HG02642 (cell line): ENCODE data around the gene TTC4.
"Not testable (repeated sequence)": the region's sequence is repeated elsewhere in the genome, so short reads cannot be mapped to it uniquely, and the experiment has no call there.

Source experiments
- ATAC-seq: cut with Tn5 transposase; IDR thresholded peaks from one replicate; pipeline ENCODE4 v1.9.1; 2021; ENCODE audit warnings: mild to moderate bottlenecking; ENCODE audit not compliant: unreplicated experiment, poor library complexity

TTC4 gene

DNA sequence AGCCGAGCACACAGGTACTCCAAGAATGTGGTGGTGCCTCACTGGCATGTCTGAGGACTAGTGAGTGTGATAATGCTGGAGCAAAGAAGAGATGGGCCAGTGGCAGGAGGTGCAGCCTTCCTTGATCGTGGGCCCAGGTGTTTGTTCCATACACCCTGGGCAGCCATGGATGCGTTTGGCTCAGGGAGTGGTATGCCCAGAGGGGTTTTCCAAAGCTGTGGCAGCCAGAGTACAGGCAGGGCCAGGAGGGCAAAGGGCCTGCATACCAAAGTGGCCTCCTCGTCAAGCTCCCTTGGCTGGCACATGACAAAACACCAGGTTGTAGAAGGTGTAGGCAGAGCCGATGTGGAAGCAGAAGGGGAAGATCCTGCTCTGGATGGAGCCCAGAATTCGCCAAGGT, 29.6 kb downstream of the TTC4 start:
- ATAC-seq, result no peak

DNA sequence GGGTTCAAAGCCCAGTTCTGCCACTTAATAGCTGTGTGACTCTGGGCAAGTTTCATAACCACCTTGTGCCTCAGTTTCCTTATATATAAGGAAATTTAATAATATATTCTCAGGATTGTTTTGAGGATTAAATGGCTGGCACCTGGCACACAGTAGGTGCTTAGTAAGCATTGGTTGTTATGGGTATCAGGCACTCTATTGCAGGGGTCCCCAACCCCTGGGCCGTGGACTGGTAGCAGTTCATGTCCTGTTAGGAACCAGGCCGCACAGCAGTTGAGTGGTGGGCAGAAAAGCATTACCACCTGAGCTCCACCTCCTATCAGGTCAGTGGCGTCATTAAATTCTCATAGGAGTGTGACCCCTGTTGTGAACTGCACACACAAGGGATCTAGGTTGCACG, 30.2 kb downstream of the TTC4 start:
- no peak for ATAC-seq

DNA sequence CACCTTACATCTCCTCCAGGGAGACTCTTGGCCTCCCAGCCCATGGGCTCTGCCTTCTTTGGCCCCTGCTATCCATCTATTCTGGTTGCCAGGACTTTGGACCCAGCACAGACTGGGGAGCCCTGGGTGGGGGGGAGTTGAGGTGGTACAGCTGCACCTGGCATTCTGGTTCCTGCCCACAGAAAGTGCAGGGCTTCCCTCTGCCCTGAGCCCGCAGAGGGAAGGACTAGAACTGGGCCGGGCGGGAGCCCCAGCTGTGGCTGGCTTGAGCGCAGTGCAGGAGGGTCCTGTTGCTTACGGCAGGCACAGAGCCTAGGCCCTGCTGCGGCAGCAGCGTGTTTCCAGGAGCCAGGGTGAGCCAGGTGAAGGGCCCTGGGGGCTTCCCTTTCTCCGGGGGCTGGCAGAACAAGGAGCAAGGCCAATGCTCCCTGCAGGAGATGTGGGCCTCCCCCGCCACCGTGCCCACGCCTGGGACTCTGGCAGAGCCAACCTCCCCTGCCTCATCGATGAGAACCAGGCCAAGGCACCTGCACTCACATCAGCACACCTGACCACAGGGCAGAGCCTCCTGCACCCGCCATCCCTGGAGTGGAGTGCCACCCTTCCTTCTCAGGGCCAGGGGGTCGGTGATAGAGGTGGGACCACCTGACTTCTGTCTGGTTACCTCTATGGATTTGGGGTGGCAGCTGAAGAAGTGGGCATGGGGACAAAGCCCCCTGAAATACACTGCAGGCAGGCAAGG, 32.6 kb downstream of the TTC4 start:
- ATAC-seq, result no peak

- ATAC-seq, result no peak
Observed at GRCh38 chr1:54750596-54750995, 34.9 kb downstream of the TTC4 start.

- ATAC-seq, result no peak
Observed at GRCh38 chr1:54751426-54751825, 35.8 kb downstream of the TTC4 start.

- no peak for ATAC-seq
Observed at GRCh38 chr1:54754045-54754444, 38.4 kb downstream of the TTC4 start.

DNA sequence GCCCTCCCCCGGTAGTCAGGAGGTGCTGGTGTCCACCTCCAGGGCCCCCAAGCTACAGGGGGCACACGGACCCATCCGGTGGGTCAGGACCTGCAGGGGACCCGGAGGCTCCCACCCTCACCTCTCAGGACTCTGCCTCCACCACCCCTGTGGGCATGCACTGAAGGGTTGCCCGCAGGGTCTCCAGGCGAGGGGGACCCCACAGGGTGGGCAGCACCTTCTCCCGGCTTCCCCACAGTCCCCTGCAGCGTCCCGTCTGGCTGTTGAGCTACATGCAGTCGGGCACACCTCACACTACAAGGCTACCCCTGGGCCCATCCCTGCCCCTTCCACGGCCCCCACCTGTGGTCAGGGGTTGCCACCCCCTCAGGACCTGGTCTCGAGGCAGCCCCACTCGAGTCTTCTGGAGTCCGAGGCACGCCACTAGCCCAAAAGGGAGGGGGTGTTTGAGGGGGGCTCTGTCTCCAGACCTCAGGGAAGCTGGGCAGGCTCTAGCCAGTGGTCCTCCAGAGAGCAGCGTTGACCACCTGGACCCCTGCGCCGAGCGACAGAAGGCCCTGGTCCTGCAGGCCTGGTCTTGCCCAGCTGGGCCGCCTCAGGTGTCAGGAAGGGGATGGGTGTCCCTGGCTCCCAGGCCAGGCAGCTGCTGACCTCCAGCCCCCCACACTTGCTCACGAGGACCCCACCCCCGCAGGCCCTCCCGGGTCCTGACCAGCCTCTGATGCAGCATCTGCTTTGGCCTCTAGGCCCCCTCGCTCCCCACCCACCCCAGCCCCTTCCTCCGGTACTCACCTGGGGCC, 39.0 kb downstream of the TTC4 start:
- ATAC-seq, result no peak

DNA sequence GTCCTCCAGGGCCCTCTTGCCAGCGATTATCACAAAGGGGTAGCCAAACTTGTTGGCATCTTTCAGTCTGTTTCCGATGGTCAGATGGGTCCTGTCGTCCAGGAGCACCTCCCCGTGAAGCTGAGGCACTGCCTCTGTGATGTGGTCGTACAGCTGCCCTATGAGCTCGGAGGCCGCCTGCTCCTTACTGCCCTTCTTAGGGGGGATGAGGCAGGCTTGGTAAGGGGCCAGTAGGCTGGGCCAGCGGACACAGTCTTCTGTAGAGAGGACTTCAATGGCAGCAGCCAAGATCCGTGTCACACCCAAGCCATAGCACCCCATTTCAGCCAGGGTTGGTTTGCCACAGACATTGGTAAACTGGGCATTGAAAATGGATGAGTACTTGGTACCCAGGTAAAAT, 42.2 kb downstream of the TTC4 start:
- ATAC-seq, result no peak

GRCh38 chr1:54758678-54759348, 43.2 kb downstream of the TTC4 start:
- no peak for ATAC-seq

DNA sequence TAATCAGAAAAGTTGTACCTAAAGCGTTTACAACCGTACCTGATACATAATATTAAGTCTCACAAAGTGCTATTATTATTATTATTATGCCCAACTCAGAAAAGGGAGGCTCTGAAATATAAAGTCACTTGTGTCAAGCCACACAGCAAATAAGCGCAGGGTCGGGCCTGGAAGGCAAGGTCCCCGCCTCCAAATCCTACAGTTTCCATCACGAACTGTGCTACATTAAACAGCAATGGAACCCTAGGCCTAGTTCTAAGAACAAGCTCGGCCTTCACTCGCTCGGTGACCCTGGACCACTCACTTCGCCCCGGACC, 48.1 kb downstream of the TTC4 start:
- ATAC-seq, result no peak

DNA sequence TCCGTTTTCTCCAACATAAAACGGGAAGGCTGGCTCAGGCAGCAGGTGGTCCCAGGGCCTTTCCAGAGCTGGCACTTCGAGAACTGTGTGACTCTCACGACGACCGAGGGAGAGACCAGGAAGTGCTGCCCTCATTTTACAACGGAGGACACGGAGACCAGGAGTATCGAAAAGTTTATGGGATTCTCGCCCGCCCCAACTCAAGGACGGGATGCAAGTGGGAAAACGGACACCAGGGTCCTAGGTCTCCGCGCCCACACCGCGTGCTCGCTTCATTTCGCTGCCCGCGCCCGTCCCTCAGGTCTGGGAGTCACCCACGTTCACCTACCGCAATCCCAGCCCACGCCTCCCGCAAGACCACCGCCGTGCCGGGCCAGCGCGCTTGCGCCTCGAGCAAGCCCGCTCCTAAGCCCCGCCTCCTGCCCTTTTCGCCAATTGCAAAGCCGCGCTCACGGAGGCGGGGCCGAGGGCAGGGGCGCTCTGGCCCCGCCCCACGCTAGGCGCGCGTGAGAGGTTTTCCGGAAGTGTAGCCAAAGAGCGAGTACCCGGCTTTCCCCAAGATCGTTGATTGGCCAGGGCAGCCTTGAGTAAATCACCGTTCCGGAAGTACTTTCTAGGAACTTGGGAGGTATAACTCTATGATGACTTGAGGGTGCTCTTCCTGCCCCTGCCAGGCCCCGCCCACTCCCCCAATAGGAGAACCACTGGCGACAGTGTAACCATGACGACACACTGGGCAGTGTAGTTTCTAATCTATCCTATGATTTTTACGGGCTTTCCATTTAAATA, 48.7 kb downstream of the TTC4 start, which contains the start of gene PARS2:
Gene PARS2, minus strand, starts transcription at position 391 of the 789 bp plus-strand sequence. CDS start 5,362 bp downstream, outside the sequence.
- peak; percentile 96 for ATAC-seq

DNA sequence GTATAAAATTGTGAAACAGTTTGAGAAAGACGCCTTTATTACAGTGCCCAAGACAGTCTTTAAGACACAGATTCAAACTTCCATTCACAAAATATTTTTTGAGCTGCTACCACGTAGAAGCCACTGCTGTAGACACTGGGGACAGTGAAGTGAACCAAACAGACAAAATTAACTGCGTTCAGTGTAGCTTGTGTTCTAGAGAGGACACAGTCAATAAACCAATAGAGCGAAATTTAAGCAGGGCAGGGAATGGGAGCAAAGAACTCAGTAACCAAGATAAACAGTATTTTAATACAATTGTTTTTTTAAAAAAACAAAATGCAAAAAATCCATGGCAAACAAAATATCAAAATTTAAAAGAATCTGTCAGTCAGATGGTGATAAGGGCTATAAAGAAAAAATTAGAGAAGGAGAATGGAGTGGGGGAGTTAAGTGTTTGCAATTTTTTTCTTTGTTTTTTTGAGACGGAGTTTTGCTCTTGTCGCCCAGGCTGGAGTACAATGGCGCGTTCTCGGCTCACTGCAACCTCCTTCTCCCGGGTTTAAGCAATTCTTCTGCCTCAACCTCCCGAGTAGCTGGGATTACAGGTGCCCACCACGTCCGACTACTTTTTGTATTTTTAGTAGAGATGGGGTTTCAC, 49.4 kb downstream of the TTC4 start:
- peak; percentile 8 for ATAC-seq

- ATAC-seq, result no peak
Observed at GRCh38 chr1:54766726-54767125, 51.1 kb downstream of the TTC4 start.

DNA sequence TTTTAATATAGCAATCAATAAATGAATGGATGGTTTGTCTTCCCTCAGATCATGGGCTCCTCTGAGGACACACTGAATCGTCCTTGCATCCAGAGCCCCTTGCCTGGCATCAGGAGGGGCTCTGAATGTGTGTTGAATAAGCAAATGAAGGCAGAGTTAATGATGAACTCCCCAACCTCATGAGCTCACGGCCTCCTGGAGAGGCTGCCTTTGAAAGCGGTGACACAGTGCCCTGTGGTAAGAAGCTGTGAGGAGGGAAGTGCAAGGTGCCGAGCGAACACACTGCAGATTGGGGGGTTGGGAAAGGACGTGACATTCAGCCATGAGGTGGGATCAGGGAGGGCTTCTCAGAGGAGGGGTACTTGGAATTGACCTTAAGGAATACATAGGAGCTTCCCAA, 51.9 kb downstream of the TTC4 start:
- ATAC-seq, result no peak

- no peak for ATAC-seq
Observed at GRCh38 chr1:54768093-54768492, 52.4 kb downstream of the TTC4 start.

- no peak for ATAC-seq
Observed at GRCh38 chr1:54772951-54773350, 57.3 kb downstream of the TTC4 start.

DNA sequence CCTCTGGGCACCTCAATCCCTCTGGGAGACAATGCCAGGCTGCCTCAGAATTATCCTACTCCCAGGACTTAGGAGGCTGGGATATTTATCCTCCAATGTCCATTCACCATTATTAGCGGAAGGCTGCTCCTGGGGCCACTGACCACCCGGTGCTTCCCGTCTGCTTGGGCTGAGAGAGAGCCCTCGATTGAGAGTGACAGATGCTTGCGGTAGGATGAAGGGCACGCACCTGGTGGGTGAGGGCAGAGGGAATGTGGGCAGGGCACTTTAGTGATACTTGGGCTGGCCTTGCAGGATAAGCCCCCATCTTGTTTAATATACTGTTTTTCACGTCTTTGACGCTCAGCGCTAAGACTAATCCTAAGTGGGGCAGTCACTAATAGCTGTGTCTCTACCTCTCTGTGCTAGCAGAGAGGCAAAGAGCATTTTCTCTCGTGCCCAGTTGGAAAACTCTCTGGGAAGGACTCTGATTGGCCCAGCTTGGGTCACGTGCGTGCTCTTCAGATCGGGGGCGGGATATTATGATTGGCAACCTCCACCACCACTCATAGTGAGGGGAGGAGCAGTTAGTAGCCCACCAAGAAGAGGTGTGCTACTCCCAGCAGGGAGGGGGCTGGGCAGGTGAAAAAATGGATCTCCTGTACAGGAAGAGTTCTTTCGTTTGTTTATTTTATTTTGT, 59.3 kb downstream of the TTC4 start:
- no peak for ATAC-seq

GRCh38 chr1:54775828-54776721, 60.4 kb downstream of the TTC4 start:
- ATAC-seq, result not testable (repeated sequence)
